IMR-90 (cell line): Measurements from ENCODE around the gene SIN3B.

Experiments used
- BHLHE40 ChIP-seq: fragments of 150-350 bp; IDR thresholded peaks from 2 replicates; pipeline ENCODE4 v1.6.1; 2016; ENCODE audit warnings: mild to moderate bottlenecking, low read depth, low read length
- CEBPB ChIP-seq: IDR thresholded peaks from 2 replicates; pipeline ENCODE4 v1.6.1; 2012; ENCODE audit warnings: low read depth, low read length, improper control_type of control experiment
- CTCF ChIP-seq: conservative IDR thresholded peaks from 2 replicates; pipeline ENCODE4 v1.5.1; 2012; ENCODE audit warnings: mild to moderate bottlenecking, low read depth, low read length, improper control_type of control experiment
- MAFK ChIP-seq: IDR thresholded peaks from 2 replicates; pipeline ENCODE4 v1.6.1; 2012; ENCODE audit warnings: low read depth, low read length, improper control_type of control experiment
- MAZ ChIP-seq: IDR thresholded peaks from 2 replicates; pipeline ENCODE4 v1.6.1; 2012; ENCODE audit warnings: low read depth, mild to moderate bottlenecking, low read length, improper control_type of control experiment, moderate library complexity, borderline replicate concordance
- MXI1 ChIP-seq: IDR thresholded peaks from 2 replicates; pipeline ENCODE4 v1.6.1; 2012; ENCODE audit warnings: low read depth, mild to moderate bottlenecking, low read length, moderate library complexity, borderline replicate concordance
- NFE2L2 ChIP-seq: fragments of 150-350 bp; IDR thresholded peaks from 2 replicates; pipeline ENCODE4 v1.6.1; 2016; ENCODE audit warnings: low read depth, mild to moderate bottlenecking, low read length
- POLR2A ChIP-seq: IDR thresholded peaks from 2 replicates; pipeline ENCODE4 v1.6.1; 2012; ENCODE audit warnings: mild to moderate bottlenecking, low read depth, low read length
- RAD21 ChIP-seq: IDR thresholded peaks from 2 replicates; pipeline ENCODE4 v1.6.1; 2012; ENCODE audit warnings: low read length, improper control_type of control experiment
- RCOR1 ChIP-seq: IDR thresholded peaks from 2 replicates; pipeline ENCODE4 v1.6.1; 2012; ENCODE audit warnings: mild to moderate bottlenecking, low read length, improper control_type of control experiment; ENCODE audit not compliant: insufficient replicate concordance
- SMC3 ChIP-seq: fragments of 150-350 bp; IDR thresholded peaks from 2 replicates; pipeline ENCODE4 v1.6.1; 2016; ENCODE audit warnings: low read depth, mild to moderate bottlenecking, antibody characterized with exemption, low read length, moderate library complexity
- USF2 ChIP-seq: fragments of 150-350 bp; IDR thresholded peaks from 2 replicates; pipeline ENCODE4 v1.6.1; 2017; ENCODE audit warnings: mild to moderate bottlenecking, antibody characterized with exemption, low read length, low read depth

- TF ChIP-seq CTCF (no peak), USF2 (no peak), POLR2A (no peak), CEBPB (no peak), RAD21 (no peak), NFE2L2 (no peak), MAFK (no peak), RCOR1 (no peak), MAZ (no peak), MXI1 (no peak), SMC3 (no peak), BHLHE40 (no peak)
Measured at GRCh38 chr19:16868423-16869130, 39.4 kb downstream of the SIN3B start.
